ENCODE results near the gene ATRAID.

DNA sequence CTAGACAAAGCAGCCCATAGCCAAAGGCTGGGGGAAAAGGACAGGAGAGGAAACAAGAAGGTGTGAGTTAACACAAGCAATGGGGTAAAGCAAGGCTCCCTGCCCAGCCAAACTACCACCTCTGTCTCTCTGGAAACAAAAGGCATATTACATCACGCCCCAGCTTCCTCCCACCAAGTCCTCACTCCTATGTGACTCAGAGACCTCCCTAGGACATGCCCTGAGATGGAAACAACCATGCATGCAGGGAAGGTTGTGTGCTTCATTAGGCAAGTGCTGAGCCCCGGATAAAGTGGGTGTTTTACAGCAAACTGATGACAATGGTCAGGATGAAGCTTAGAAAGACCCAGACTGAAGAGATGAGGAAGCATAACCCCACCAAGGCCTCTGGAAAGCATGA lies 9.0 kb upstream of the ATRAID start:
- TF ChIP-seq EZH2 (IDR thresholded peaks at IDR 0.05), result no peak
- no peak for TF ChIP-seq POLR2AphosphoS5 (IDR thresholded peaks at IDR 0.05; ENCODE audit: borderline replicate concordance, low read depth, low read length)
